GM23338 (cell line): ENCODE data around the gene MPPED1. TPM values are rescaled to one million over a fixed set of nuclear protein-coding genes. Genes with fewer than 3 reads are reported as not detected.

Source experiments
- ATAC-seq: fragments of 200-7000 bp; cut with Tn5 transposase; 3 replicates; pipeline ENCODE4 v1.9.1; 2020
- DNase-seq: peaks from one replicate; pipeline ENCODE4 v3.0.0-alpha.2; 2015; ENCODE audit warnings: low spot score
- H2AFZ ChIP-seq: fragments of 200-600 bp; sonication (generic); 2 replicates; pipeline ENCODE4 v1.8.0; 2016; ENCODE audit warnings: antibody characterized with exemption, mild to moderate bottlenecking, moderate library complexity
- H3F3A ChIP-seq: fragments of 200-600 bp; sonication (generic); replicated peaks from 2 replicates; pipeline ENCODE4 v1.8.0; 2017; ENCODE audit warnings: antibody characterized with exemption, mixed run types, low read depth
- H3K27ac ChIP-seq: fragments of 200-600 bp; sonication (generic); 2 replicates; pipeline ENCODE4 v1.6.1; 2016; ENCODE audit warnings: low read depth
- H3K27me3 ChIP-seq: fragments of 200-600 bp; sonication (generic); 2 replicates; pipeline ENCODE4 v1.8.0; 2016; ENCODE audit warnings: mild to moderate bottlenecking, mixed run types, moderate library complexity; ENCODE audit not compliant: insufficient read depth
- H3K36me3 ChIP-seq: fragments of 200-600 bp; sonication (generic); 2 replicates; pipeline ENCODE4 v1.8.0; 2016; ENCODE audit warnings: mild to moderate bottlenecking; ENCODE audit not compliant: insufficient read depth
- H3K4me1 ChIP-seq: fragments of 200-600 bp; sonication (generic); 2 replicates; pipeline ENCODE4 v1.8.0; 2016; ENCODE audit warnings: mild to moderate bottlenecking, moderate library complexity; ENCODE audit not compliant: insufficient read depth
- H3K4me2 ChIP-seq: fragments of 200-600 bp; sonication (generic); 2 replicates; pipeline ENCODE4 v1.7.1; 2017; ENCODE audit warnings: mixed run types
- H3K4me3 ChIP-seq: fragments of 200-600 bp; sonication (generic); 2 replicates; pipeline ENCODE4 v1.6.1; 2016; ENCODE audit warnings: mixed run types
- H3K79me2 ChIP-seq: fragments of 200-600 bp; sonication (generic); replicated peaks from 2 replicates; pipeline ENCODE4 v1.8.0; 2017; ENCODE audit warnings: mild to moderate bottlenecking; ENCODE audit not compliant: insufficient read depth
- H3K9me2 ChIP-seq: fragments of 200-600 bp; sonication (generic); 2 replicates; pipeline ENCODE4 v1.8.0; 2017; ENCODE audit not compliant: insufficient read depth
- H4K20me1 ChIP-seq: fragments of 200-600 bp; sonication (generic); replicated peaks from 2 replicates; pipeline ENCODE4 v1.8.0; 2017; ENCODE audit warnings: mild to moderate bottlenecking; ENCODE audit not compliant: insufficient read depth
- H3K27ac Mint-ChIP-seq: 2 replicates; pipeline ENCODE4 v1.8.0; 2020; ENCODE audit warnings: inconsistent platforms, mild to moderate bottlenecking, moderate library complexity, mixed read lengths
- H3K27me3 Mint-ChIP-seq: 3 replicates; pipeline ENCODE4 v1.8.0; 2022; ENCODE audit warnings: low read depth, mild to moderate bottlenecking, moderate library complexity, mixed read lengths, inconsistent platforms; ENCODE audit not compliant: insufficient read depth, poor library complexity
- H3K36me3 Mint-ChIP-seq: 3 replicates; pipeline ENCODE4 v1.8.0; 2021; ENCODE audit warnings: low read depth, mild to moderate bottlenecking, inconsistent platforms, moderate library complexity, mixed read lengths
- H3K4me1 Mint-ChIP-seq: 3 replicates; pipeline ENCODE4 v1.8.0; 2020; ENCODE audit warnings: mild to moderate bottlenecking, inconsistent platforms, mixed read lengths
- H3K4me3 Mint-ChIP-seq: 3 replicates; pipeline ENCODE4 v1.8.0; 2021; ENCODE audit warnings: moderate library complexity, mild to moderate bottlenecking, inconsistent platforms, mixed read lengths
- H3K9me3 Mint-ChIP-seq: 3 replicates; pipeline ENCODE4 v1.8.0; 2020; ENCODE audit warnings: moderate library complexity, mild to moderate bottlenecking, inconsistent platforms, mixed read lengths
- CREB1 ChIP-seq: fragments of 250-450 bp; sonication (Bioruptor Pico); IDR thresholded peaks from 2 replicates; pipeline ENCODE4 v1.5.0; 2020; ENCODE audit warnings: low read depth, mild to moderate bottlenecking, moderate library complexity
- CTCF ChIP-seq, 2 experiments: fragments of 200-600 bp in 1 of 2; sonication (generic) in 1 of 2; conservative IDR thresholded peaks; 2 replicates each; pipeline versions ENCODE4 v1.5.1 to v1.6.1; 2016 to 2017; ENCODE audit warnings: antibody characterized with exemption in 2 of 2, low read depth in 2 of 2, mild to moderate bottlenecking in 2 of 2, moderate library complexity in 1 of 2
- ETS1 ChIP-seq: IDR thresholded peaks from 2 replicates; pipeline ENCODE4 v1.6.1; 2016; ENCODE audit warnings: antibody characterized with exemption
- EZH2 ChIP-seq: fragments of 200-600 bp; sonication (generic); IDR thresholded peaks from one replicate; pipeline ENCODE4 v1.8.0; 2017; ENCODE audit warnings: antibody characterized with exemption, mild to moderate bottlenecking, low read depth; ENCODE audit not compliant: unreplicated experiment
- JUNB ChIP-seq: IDR thresholded peaks from one replicate; pipeline ENCODE4 v1.6.1; 2016; ENCODE audit warnings: antibody characterized with exemption; ENCODE audit not compliant: unreplicated experiment
- NANOG ChIP-seq: IDR thresholded peaks from 2 replicates; pipeline ENCODE4 v1.6.1; 2016; ENCODE audit warnings: antibody characterized with exemption, borderline replicate concordance
- POLR2AphosphoS5 ChIP-seq: IDR thresholded peaks from 2 replicates; pipeline ENCODE4 v1.6.1; 2016; ENCODE audit warnings: antibody characterized with exemption, low read depth
- STAT1 ChIP-seq: IDR thresholded peaks from one replicate; pipeline ENCODE4 v1.6.1; 2016; ENCODE audit warnings: antibody characterized with exemption; ENCODE audit not compliant: unreplicated experiment
- ZNF114 ChIP-seq: fragments of 250-450 bp; sonication (Bioruptor Pico); IDR thresholded peaks from 2 replicates; pipeline ENCODE4 v1.5.0; 2020; ENCODE audit warnings: mild to moderate bottlenecking, moderate library complexity
- ZNF331 ChIP-seq: fragments of 250-450 bp; sonication (Bioruptor Pico); IDR thresholded peaks from 2 replicates; pipeline ENCODE4 v1.5.0; 2020; ENCODE audit warnings: low read depth, mild to moderate bottlenecking, moderate library complexity
- ZNF462 ChIP-seq: fragments of 250-450 bp; sonication (Bioruptor Pico); IDR thresholded peaks from 2 replicates; pipeline ENCODE4 v1.5.0; 2020; ENCODE audit warnings: mild to moderate bottlenecking, moderate library complexity
- polyA plus RNA-seq: library from polyadenylated mRNA; unstranded; fragments of >200 nt; fragmentation: Nextera tagmentation; extraction: Ambion mirVana; gene quantifications from 2 replicates; pipeline ENCODE4 v1.2.1, GENCODE V29; 2016
- total RNA-seq: library from RNA; depleted of rRNA; stranded (reverse); fragments of >200 nt; shearing (Covaris generic); gene quantifications from 2 replicates; pipeline ENCODE4 v1.2.3, GENCODE V29; 2014

Gene MPPED1
- total and polyA plus RNA-seq, 2 experiments from 2014 or later: 0.56 TPM; not detected in 1

- ATAC-seq (no peak), DNase-seq (no peak)
- no peaks in the 10 kb centered on the region for H4K20me1 ChIP-seq
- H3F3A ChIP-seq: no peaks in the 10 kb centered on the region
- H3K9me2 ChIP-seq: no peaks in the 10 kb centered on the region
- Mint-ChIP-seq H3K4me1 (no peaks in the 10 kb centered on the region), H3K9me3 (peaks cover 4% of the 10 kb centered on the region; the same call in 1 of the 3 replicates), H3K27me3 (peaks cover 6% of the 10 kb centered on the region), H3K36me3 (no peaks in the 10 kb centered on the region), H3K27ac (no peak overlapping the region), H3K4me3 (no peak overlapping the region)
- no peaks in the 10 kb centered on the region for H3K36me3 ChIP-seq
- no peak overlapping the region for H3K4me3 ChIP-seq
- H3K79me2 ChIP-seq: no peaks in the 10 kb centered on the region
- no peaks in the 10 kb centered on the region for H3K4me1 ChIP-seq
- H3K4me2 ChIP-seq: no peak overlapping the region
- TF ChIP-seq EZH2 (no peak), ZNF114 (CRISPR knock-in tag) (no peak)
- no peak overlapping the region for H3K27ac ChIP-seq
- H2AFZ ChIP-seq: no peak overlapping the region
- no peaks in the 10 kb centered on the region for H3K27me3 ChIP-seq
Observed at GRCh38 chr22:43510281-43511070, 98.7 kb downstream of the MPPED1 start.

GRCh38 chr22:43511276-43511910 lies 99.6 kb downstream of the MPPED1 start:
- H3K36me3 ChIP-seq: no peaks in the 10 kb centered on the region
- no peaks in the 10 kb centered on the region for H3K9me2 ChIP-seq
- Mint-ChIP-seq H3K27ac (no peak overlapping the region), H3K4me3 (no peak overlapping the region), H3K4me1 (no peaks in the 10 kb centered on the region), H3K27me3 (peaks cover 6% of the 10 kb centered on the region), H3K36me3 (no peaks in the 10 kb centered on the region), H3K9me3 (peaks cover 4% of the 10 kb centered on the region; the same call in 1 of the 3 replicates)
- H3K27me3 ChIP-seq: no peaks in the 10 kb centered on the region
- H3K4me1 ChIP-seq: no peaks in the 10 kb centered on the region
- H3K4me2 ChIP-seq: no peak overlapping the region
- H3K27ac ChIP-seq: no peak overlapping the region
- H2AFZ ChIP-seq: no peak overlapping the region
- H3K79me2 ChIP-seq: no peaks in the 10 kb centered on the region
- no peaks in the 10 kb centered on the region for H3F3A ChIP-seq
- no peak for ATAC-seq
- H4K20me1 ChIP-seq: no peaks in the 10 kb centered on the region
- no peak for DNase-seq
- no peak overlapping the region for H3K4me3 ChIP-seq
- no peak for TF ChIP-seq ZNF114 (CRISPR knock-in tag)
- no peak for TF ChIP-seq STAT1
- TF ChIP-seq CREB1 (CRISPR knock-in tag): no peak
- no peak for TF ChIP-seq NANOG
- TF ChIP-seq ZNF331: no peak
- TF ChIP-seq ZNF462: no peak
- no peak for TF ChIP-seq JUNB
- no peak for TF ChIP-seq POLR2AphosphoS5
- TF ChIP-seq EZH2: no peak
- TF ChIP-seq CTCF (conservative IDR thresholded peaks at IDR 0.05; ENCODE audit: low read depth in 2 of 2): no peak
- TF ChIP-seq ETS1: no peak
